Activated T-cell treated with anti-CD3 and anti-CD28 coated beads, Interleukin-2, amount 50 U/mL, for 48 hours (primary cell): ENCODE measurements around the gene TARBP1.

ENCODE experiments used
- DNase-seq, 2 experiments: peaks; one replicate each; pipeline ENCODE4 v3.0.0-alpha.2; 2020

The TARBP1 gene

GRCh38 chr1:234479310-234479559 lies 256 bp upstream of the TARBP1 start:
- no peak for DNase-seq

- peak; percentile 74 to 82 for DNase-seq
Measured at GRCh38 chr1:234478152-234478480, 863 bp downstream of the TARBP1 start.

- DNase-seq, result no peak
Measured at GRCh38 chr1:234477386-234478151, 1.4 kb downstream of the TARBP1 start.

- no peak for DNase-seq
Measured at GRCh38 chr1:234476172-234476571, 2.8 kb downstream of the TARBP1 start.

GRCh38 chr1:234475167-234475793 lies 3.7 kb downstream of the TARBP1 start:
- DNase-seq, result no peak

- no peak for DNase-seq
Measured at GRCh38 chr1:234474375-234474774, 4.6 kb downstream of the TARBP1 start.

- DNase-seq, result no peak
Measured at GRCh38 chr1:234473118-234473517, 5.9 kb downstream of the TARBP1 start.

- no peak for DNase-seq
Measured at GRCh38 chr1:234469376-234469775, 9.6 kb downstream of the TARBP1 start.

GRCh38 chr1:234468580-234468979 lies 10.4 kb downstream of the TARBP1 start:
- DNase-seq, result no peak

- no peak for DNase-seq
Measured at GRCh38 chr1:234467821-234468220, 11.2 kb downstream of the TARBP1 start.

GRCh38 chr1:234466945-234467344 lies 12.0 kb downstream of the TARBP1 start:
- DNase-seq, result no peak

GRCh38 chr1:234463749-234464148 lies 15.2 kb downstream of the TARBP1 start:
- no peak for DNase-seq

- no peak for DNase-seq
Measured at GRCh38 chr1:234460652-234461051, 18.3 kb downstream of the TARBP1 start.

GRCh38 chr1:234458352-234459017 lies 20.5 kb downstream of the TARBP1 start:
- DNase-seq, result no peak

GRCh38 chr1:234454926-234455325 lies 24.1 kb downstream of the TARBP1 start:
- DNase-seq, result no peak

GRCh38 chr1:234452406-234452965 lies 26.5 kb downstream of the TARBP1 start:
- DNase-seq, result no peak

GRCh38 chr1:234440348-234440747 lies 38.6 kb downstream of the TARBP1 start:
- no peak for DNase-seq

GRCh38 chr1:234438579-234438978 lies 40.4 kb downstream of the TARBP1 start:
- DNase-seq, result no peak

- no peak for DNase-seq
Measured at GRCh38 chr1:234437423-234438171, 41.4 kb downstream of the TARBP1 start.

GRCh38 chr1:234435620-234436019 lies 43.4 kb downstream of the TARBP1 start:
- no peak for DNase-seq

GRCh38 chr1:234434706-234435105 lies 44.3 kb downstream of the TARBP1 start:
- no peak for DNase-seq

- DNase-seq, result no peak
Measured at GRCh38 chr1:234433563-234434285, 45.3 kb downstream of the TARBP1 start.

GRCh38 chr1:234431255-234431654 lies 47.7 kb downstream of the TARBP1 start:
- DNase-seq, result no peak
